Activated naive CD4-positive, alpha-beta T cell treated with anti-CD3 and anti-CD28 coated beads, Interleukin-2, amount 10 ng/mL, durations not matched to agents 7 days and 5 days (primary cell): Measurements from ENCODE around the gene PLPPR3.
A peak's percentile ranks its signal among the peaks of the same experiment; 100 is the strongest.

ENCODE experiments used
- CTCF ChIA-PET: fragments of 350-600 bp; sonication (Branson Sonifier 250); formaldehyde crosslinking; loops from one replicate; lab custom pipeline; 2021; ENCODE audit warnings: antibody characterized with exemption; lab: Charles Lee
- DNase-seq: peaks from one replicate; pipeline ENCODE4 v3.0.0-alpha.2; 2020
- H3K27ac Mint-ChIP-seq: one replicate; pipeline ENCODE4 v1.8.0; 2021; ENCODE audit warnings: mild to moderate bottlenecking, moderate library complexity, mixed read lengths
- H3K27me3 Mint-ChIP-seq: one replicate; pipeline ENCODE4 v1.8.0; 2021; ENCODE audit warnings: mild to moderate bottlenecking, mixed read lengths
- H3K36me3 Mint-ChIP-seq: one replicate; pipeline ENCODE4 v1.8.0; 2021; ENCODE audit warnings: mixed read lengths
- H3K4me1 Mint-ChIP-seq: one replicate; pipeline ENCODE4 v1.8.0; 2021; ENCODE audit warnings: mixed read lengths
- H3K4me3 Mint-ChIP-seq: one replicate; pipeline ENCODE4 v1.8.0; 2021; ENCODE audit warnings: mild to moderate bottlenecking, moderate library complexity, mixed read lengths
- H3K9me3 Mint-ChIP-seq: one replicate; pipeline ENCODE4 v1.8.0; 2021; ENCODE audit warnings: mixed read lengths

The PLPPR3 gene

GRCh38 chr19:802498-803098, 19.2 kb downstream of the PLPPR3 start:
- Mint-ChIP-seq H3K9me3 (no peaks in the 10 kb centered on the region), H3K27ac (no peak overlapping the region), H3K4me1 (peaks cover 47% of the 10 kb centered on the region), H3K27me3 (no peaks in the 10 kb centered on the region), H3K36me3 (peaks cover 50% of the 10 kb centered on the region), H3K4me3 (no peak overlapping the region)
- CTCF ChIA-PET: no interaction called here
- no peak for DNase-seq

DNA sequence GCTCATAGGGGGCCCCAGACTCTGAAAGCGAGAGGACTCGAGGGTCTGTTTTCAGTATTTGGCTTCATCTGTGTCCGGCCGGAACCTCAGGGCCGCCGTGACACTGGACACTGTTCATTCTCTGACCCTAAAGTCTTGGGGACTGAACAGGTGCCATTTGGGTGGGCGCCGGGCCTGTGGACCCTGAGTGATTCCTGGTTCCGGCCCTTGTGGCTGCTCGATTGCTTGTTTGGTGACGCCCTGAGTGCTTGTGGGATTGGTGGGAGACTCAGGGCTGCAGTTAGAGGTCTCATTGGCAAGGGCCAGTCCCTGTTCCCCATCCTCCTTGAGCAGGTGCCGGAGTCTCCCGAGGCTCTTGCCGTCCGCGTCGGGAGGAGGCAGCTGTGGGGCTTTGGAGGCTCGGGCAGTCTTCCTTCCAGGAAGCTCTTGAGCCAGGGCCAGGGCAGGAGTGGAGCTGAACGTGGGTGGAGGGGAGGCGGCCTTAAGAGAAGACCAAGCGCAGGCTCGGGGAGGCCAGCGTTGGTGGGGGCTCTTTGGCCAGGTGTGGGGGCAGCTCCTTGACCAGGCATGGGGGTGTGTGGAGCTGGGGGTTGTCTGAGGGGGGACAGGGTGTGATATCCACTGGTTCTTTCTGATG, 19.8 kb downstream of the PLPPR3 start:
- Mint-ChIP-seq H3K4me1 (peaks cover 42% of the 10 kb centered on the region), H3K36me3 (peaks cover 44% of the 10 kb centered on the region), H3K4me3 (peak overlapping the region; percentile 59), H3K9me3 (no peaks in the 10 kb centered on the region), H3K27me3 (peaks cover 1% of the 10 kb centered on the region), H3K27ac (peak overlapping the region; percentile 69)
- CTCF ChIA-PET: interaction anchor here (0.5 kb wide), 1 partner anchor 36 kb away, joined by 3 read pairs; no protein-coding TSS in a partner anchor
- no peak for DNase-seq

GRCh38 chr19:801030-801860, 20.5 kb downstream of the PLPPR3 start:
- DNase-seq: peak; percentile 45
- peaks cover 41% of the 10 kb centered on the region for H3K36me3 Mint-ChIP-seq
- peak overlapping the region; percentile 59 for H3K4me3 Mint-ChIP-seq
- H3K4me1 Mint-ChIP-seq: peaks cover 46% of the 10 kb centered on the region
- H3K27me3 Mint-ChIP-seq: peaks cover 6% of the 10 kb centered on the region
- H3K27ac Mint-ChIP-seq: peak overlapping the region; percentile 81
- CTCF ChIA-PET: interaction anchor here (0.5 kb wide), 1 partner anchor 36 kb away, joined by 3 read pairs; no protein-coding TSS in a partner anchor
- no peaks in the 10 kb centered on the region for H3K9me3 Mint-ChIP-seq

DNA sequence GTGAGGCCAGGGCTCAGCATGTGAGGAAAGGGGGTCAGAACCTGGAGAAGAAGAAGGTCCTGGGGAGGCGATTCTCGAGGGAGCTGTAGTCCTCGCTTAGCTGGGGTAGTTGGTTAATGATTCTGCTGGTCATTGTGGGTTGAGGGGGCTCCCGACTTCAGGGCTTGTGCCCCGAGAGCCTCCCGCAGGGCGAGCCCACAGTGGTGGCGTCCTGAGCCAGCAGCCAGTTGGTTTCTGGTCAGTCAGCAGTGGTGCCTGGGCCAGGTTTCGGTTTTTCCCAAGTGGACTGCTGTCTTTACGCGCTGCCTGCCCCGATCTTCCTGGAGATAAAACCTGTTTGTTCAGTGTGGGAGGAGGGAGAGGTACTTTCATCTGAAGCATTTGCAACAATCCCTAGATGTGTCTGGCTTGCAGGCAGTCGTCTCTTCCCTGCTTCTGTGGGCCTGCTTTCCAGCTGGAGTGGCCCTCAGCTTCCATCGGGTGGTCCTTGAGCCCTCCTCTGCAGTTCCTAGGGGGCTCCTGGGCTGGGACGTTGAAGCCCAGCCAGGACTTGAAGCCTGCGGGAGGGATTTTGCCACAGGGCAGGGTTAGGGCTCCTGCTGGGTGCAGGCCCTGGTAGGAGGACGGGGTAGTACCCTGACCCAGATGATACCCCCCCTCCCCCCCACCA, 21.3 kb downstream of the PLPPR3 start:
- Mint-ChIP-seq H3K9me3 (no peaks in the 10 kb centered on the region), H3K4me1 (peaks cover 46% of the 10 kb centered on the region), H3K4me3 (peak overlapping the region; percentile 92), H3K36me3 (peaks cover 40% of the 10 kb centered on the region), H3K27me3 (peaks cover 6% of the 10 kb centered on the region), H3K27ac (peak overlapping the region; percentile 85)
- no peak for DNase-seq
- CTCF ChIA-PET: no interaction called here

- CTCF ChIA-PET: no interaction called here
- peak overlapping the region; percentile 92 for H3K4me3 Mint-ChIP-seq
- peaks cover 6% of the 10 kb centered on the region for H3K27me3 Mint-ChIP-seq
- peak overlapping the region; percentile 85 for H3K27ac Mint-ChIP-seq
- H3K36me3 Mint-ChIP-seq: peaks cover 35% of the 10 kb centered on the region
- peak; percentile 49 for DNase-seq
- no peaks in the 10 kb centered on the region for H3K9me3 Mint-ChIP-seq
- H3K4me1 Mint-ChIP-seq: peaks cover 46% of the 10 kb centered on the region
Observed at GRCh38 chr19:799076-799881, 22.5 kb downstream of the PLPPR3 start.

DNA sequence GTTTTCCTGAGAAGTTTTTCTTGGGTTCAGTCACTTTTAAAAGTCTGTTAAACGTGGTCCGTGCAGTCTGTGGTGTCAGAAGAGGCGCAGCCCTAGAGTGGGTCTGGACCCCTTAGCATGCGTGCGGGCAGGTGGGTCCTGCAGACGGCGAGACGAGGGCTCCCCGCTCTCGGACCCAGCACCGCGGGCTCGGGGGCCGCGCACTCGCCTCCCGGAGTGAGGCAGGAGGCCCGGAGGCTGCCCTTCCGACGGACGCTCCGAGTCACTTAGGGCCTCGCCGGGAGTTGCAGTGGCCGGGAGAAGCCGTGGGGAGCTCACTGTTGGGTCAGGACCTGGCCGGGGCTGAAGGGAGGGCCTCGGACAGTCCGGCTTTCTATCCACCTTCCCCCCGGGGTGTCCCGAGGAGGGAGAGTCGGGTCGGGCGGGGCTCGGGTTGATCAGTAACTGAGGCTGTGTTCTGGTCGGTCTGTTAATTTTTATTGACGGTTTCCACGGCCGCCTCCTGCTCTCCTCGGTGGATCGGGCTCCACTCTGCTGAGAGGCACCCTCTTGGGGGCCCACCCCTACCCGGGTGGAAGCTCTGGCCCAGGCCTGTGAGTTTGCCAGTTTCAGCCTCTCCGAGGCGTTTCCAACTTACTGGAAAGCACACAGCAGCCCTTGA, 23.2 kb downstream of the PLPPR3 start:
- CTCF ChIA-PET: no interaction called here

GRCh38 chr19:797528-798414, 24.0 kb downstream of the PLPPR3 start:
- Mint-ChIP-seq H3K36me3 (peaks cover 31% of the 10 kb centered on the region), H3K4me1 (peaks cover 40% of the 10 kb centered on the region), H3K9me3 (no peaks in the 10 kb centered on the region), H3K27ac (peak overlapping the region; percentile 90), H3K4me3 (peak overlapping the region; percentile 92), H3K27me3 (peaks cover 6% of the 10 kb centered on the region)
- peak; percentile 90 for DNase-seq
- CTCF ChIA-PET: no interaction called here

More for the DNA sequence above, 23.2 kb downstream of the PLPPR3 start:
- peak overlapping the region; percentile 92 for H3K4me3 Mint-ChIP-seq
- H3K4me1 Mint-ChIP-seq: peaks cover 45% of the 10 kb centered on the region
- peaks cover 6% of the 10 kb centered on the region for H3K27me3 Mint-ChIP-seq
- no peak for DNase-seq
- peaks cover 35% of the 10 kb centered on the region for H3K36me3 Mint-ChIP-seq
- peak overlapping the region; percentile 90 for H3K27ac Mint-ChIP-seq
- no peaks in the 10 kb centered on the region for H3K9me3 Mint-ChIP-seq

GRCh38 chr19:796692-797527, 24.8 kb downstream of the PLPPR3 start, which contains the start of gene PTBP1:
TSS of gene PTBP1 (plus strand) at chr19:797452. CDS start at chr19:797498, 46 bp downstream.
- peak; percentile 100 for DNase-seq
- CTCF ChIA-PET: no interaction called here
- H3K36me3 Mint-ChIP-seq: peaks cover 26% of the 10 kb centered on the region
- H3K27ac Mint-ChIP-seq: peak within 1 kb of the TSS; percentile 90
- H3K27me3 Mint-ChIP-seq: peaks cover 8% of the 10 kb centered on the region
- no peaks in the 10 kb centered on the region for H3K9me3 Mint-ChIP-seq
- H3K4me3 Mint-ChIP-seq: peak within 1 kb of the TSS; percentile 92
- H3K4me1 Mint-ChIP-seq: peaks cover 31% of the 10 kb centered on the region

DNA sequence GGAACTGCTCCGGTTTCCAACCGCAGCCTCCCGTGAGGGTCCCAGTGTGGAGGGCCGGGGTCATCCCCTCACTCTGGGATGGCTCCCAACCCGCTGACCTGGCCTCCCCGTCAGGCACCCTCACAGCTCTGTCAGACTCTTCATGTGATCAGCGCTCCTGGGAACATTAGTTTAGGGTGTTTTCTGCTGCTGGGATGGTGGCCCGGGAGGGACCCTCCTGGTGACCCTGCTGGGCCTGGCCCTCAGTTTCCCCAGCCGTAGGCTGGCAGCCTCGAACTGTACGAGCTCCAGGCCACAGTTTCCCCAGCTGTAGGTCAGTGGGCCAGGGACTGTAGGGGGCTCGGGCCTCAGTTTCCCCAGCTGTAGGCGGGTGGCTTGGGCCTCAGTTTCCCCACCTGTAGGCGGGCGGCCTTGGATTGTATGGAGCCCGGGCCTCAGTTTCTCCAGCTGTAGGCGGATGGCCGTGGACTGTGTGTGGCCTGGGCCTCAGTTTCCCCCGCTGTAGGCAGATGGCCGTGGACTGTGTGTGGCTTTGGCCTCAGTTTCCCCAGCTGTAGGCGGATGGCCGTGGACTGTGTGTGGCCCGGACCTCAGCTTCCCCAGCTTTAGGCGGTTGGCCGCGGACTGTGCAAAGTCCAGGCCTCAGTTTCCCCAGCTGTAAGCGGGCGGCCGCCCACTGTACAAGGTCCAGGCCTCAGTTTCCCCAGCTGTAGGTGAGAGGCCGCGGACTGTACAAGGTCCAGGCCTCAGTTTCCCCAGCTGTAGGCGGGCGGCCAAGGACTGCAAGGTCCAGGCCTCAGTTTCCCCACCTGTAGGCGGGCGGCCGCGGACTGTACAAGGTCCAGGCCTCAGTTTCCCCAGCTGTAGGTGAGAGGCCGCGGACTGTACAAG, 25.8 kb downstream of the PLPPR3 start:
- Mint-ChIP-seq H3K4me3 (peak overlapping the region; percentile 28), H3K36me3 (peaks cover 21% of the 10 kb centered on the region), H3K27ac (no peak overlapping the region), H3K4me1 (peaks cover 21% of the 10 kb centered on the region), H3K27me3 (peaks cover 16% of the 10 kb centered on the region), H3K9me3 (no peaks in the 10 kb centered on the region)
- DNase-seq: no peak
- CTCF ChIA-PET: interaction anchor here (0.5 kb wide), 1 partner anchor 25 kb away, joined by 3 read pairs; no protein-coding TSS in a partner anchor

DNA sequence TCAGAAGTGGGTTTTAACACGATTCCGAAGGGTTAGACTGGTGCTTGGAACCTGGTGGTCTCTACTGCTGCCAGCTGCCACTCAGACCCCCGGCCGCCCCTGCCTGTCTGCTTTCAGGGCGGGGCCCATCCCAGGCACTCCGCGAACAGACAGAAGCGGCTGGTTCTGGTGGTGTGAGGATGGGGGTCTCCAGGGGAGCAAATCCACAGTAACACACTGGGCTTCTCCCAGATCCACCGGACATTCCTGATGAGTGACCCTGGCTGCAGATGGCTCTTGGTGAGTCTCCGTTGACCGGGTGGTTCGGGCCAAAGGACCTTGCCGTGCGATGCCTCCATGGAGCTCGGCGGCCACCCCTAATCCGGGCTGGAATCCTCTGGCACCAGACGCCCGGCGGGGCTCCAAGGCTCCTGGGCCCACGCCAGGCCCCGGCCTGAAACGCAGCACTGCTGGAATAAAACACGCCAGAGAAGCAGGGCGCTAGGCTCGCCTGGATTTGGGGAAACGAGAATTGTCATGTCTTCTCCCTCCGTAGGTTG, 26.6 kb downstream of the PLPPR3 start:
- CTCF ChIA-PET: no interaction called here

More for the DNA sequence above, 26.6 kb downstream of the PLPPR3 start:
- H3K4me3 Mint-ChIP-seq: no peak overlapping the region
- H3K27ac Mint-ChIP-seq: no peak overlapping the region
- peaks cover 23% of the 10 kb centered on the region for H3K27me3 Mint-ChIP-seq
- peaks cover 14% of the 10 kb centered on the region for H3K4me1 Mint-ChIP-seq
- H3K9me3 Mint-ChIP-seq: no peaks in the 10 kb centered on the region
- no peak for DNase-seq
- peaks cover 16% of the 10 kb centered on the region for H3K36me3 Mint-ChIP-seq
